Measurements from ENCODE around the gene RFX5.

RFX5 gene

GRCh38 chr1:151369621-151370048 is 22.6 kb upstream of the RFX5 start:
- ChIA-PET CTCF (interaction anchor here (1.9 kb wide), 1 partner anchor 29 kb away, joined by 8 read pairs; no protein-coding TSS in a partner anchor), POLR2A (no interaction called here)
- DNase-seq (ENCODE audit: low read depth, low spot score) = no peak
- no peak overlapping the region for H3K4me3 ChIP-seq (ENCODE audit: low read depth, low read length)
- no peak for TF ChIP-seq CTCF (IDR thresholded peaks at IDR 0.05; ENCODE audit: insufficient read depth, low read length, missing control alignments)

GRCh38 chr1:151369302-151369610 is 22.2 kb upstream of the RFX5 start:
- ChIA-PET CTCF (interaction anchor here (1.9 kb wide), 1 partner anchor 29 kb away, joined by 8 read pairs; no protein-coding TSS in a partner anchor), POLR2A (no interaction called here)
- H3K4me3 ChIP-seq (ENCODE audit: low read depth, low read length) = no peak overlapping the region
- TF ChIP-seq CTCF (IDR thresholded peaks at IDR 0.05; ENCODE audit: insufficient read depth, low read length, missing control alignments) = no peak
- DNase-seq (ENCODE audit: low read depth, low spot score) = no peak

- ChIA-PET CTCF (interaction anchor here (1.1 to 1.9 kb wide), 4 partner anchors 28 to 68 kb away, joined by 3 to 8 read pairs (median 4); no protein-coding TSS in a partner anchor), POLR2A (no interaction called here)
- DNase-seq (ENCODE audit: low read depth, low spot score) = no peak
- TF ChIP-seq CTCF (IDR thresholded peaks at IDR 0.05; ENCODE audit: insufficient read depth, low read length, missing control alignments) = no peak
- no peak overlapping the region for H3K4me3 ChIP-seq (ENCODE audit: low read depth, low read length)
These were observed 21.6 kb upstream of the RFX5 start for GRCh38 chr1:151368393-151369301.

GRCh38 chr1:151367658-151368392 is 20.8 kb upstream of the RFX5 start:
- H3K4me3 ChIP-seq (ENCODE audit: low read depth, low read length) = no peak overlapping the region
- DNase-seq (ENCODE audit: low read depth, low spot score) = no peak
- ChIA-PET CTCF (interaction anchor here (0.6 to 1.9 kb wide), 4 partner anchors 27 to 371 kb away, joined by 3 to 5 read pairs (median 4); no protein-coding TSS in a partner anchor), POLR2A (no interaction called here)
- no peak for TF ChIP-seq CTCF (IDR thresholded peaks at IDR 0.05; ENCODE audit: insufficient read depth, low read length, missing control alignments)

- ChIA-PET POLR2A (no interaction called here), CTCF (interaction anchor here (1.2 to 1.7 kb wide), 2 partner anchors 24 to 65 kb away, joined by 4 to 10 read pairs; no protein-coding TSS in a partner anchor)
- TF ChIP-seq CTCF (IDR thresholded peaks at IDR 0.05; ENCODE audit: insufficient read depth, low read length, missing control alignments) = no peak
- H3K4me3 ChIP-seq (ENCODE audit: low read depth, low read length) = no peak overlapping the region
- DNase-seq (ENCODE audit: low read depth, low spot score) = no peak
These were observed 17.9 kb upstream of the RFX5 start for GRCh38 chr1:151364996-151365395.

All from AG04449 (cell line).